Activated T-cell treated with anti-CD3 and anti-CD28 coated beads for 24 hours (primary cell): ENCODE measurements around the gene AUP1.

Experiments used
- DNase-seq: peaks from one replicate; pipeline ENCODE4 v3.0.0-alpha.2; 2020; ENCODE audit warnings: low read depth

The AUP1 gene

GRCh38 chr2:74556831-74557370 is 27.4 kb upstream of the AUP1 start:
- DNase-seq, result no peak

- no peak for DNase-seq
These were observed 26.7 kb upstream of the AUP1 start for GRCh38 chr2:74556159-74556558.

GRCh38 chr2:74555610-74556103 is 26.2 kb upstream of the AUP1 start:
- DNase-seq, result no peak

- peak; percentile 23 for DNase-seq
These were observed 25.5 kb upstream of the AUP1 start for GRCh38 chr2:74554820-74555531.

GRCh38 chr2:74553892-74554819 is 24.6 kb upstream of the AUP1 start, which contains the start of the genes DOK1 and LOXL3:
Gene DOK1, plus strand, starts transcription at chr2:74554720. Its CDS starts 35 bp downstream, at chr2:74554755.
Gene LOXL3, minus strand, starts transcription at chr2:74553942. Its CDS starts 1,308 bp downstream, at chr2:74552634.
- DNase-seq, result peak; percentile 78

- no peak for DNase-seq
These were observed 23.7 kb upstream of the AUP1 start for GRCh38 chr2:74552914-74553811.

- no peak for DNase-seq
These were observed 22.7 kb upstream of the AUP1 start for GRCh38 chr2:74551942-74552913.

GRCh38 chr2:74551530-74551929 is 22.0 kb upstream of the AUP1 start:
- DNase-seq, result no peak

- DNase-seq, result no peak
These were observed 20.7 kb upstream of the AUP1 start for GRCh38 chr2:74550231-74550630.

GRCh38 chr2:74548900-74549826 is 19.7 kb upstream of the AUP1 start:
- no peak for DNase-seq

- no peak for DNase-seq
These were observed 18.9 kb upstream of the AUP1 start for GRCh38 chr2:74548285-74548899.

- no peak for DNase-seq
These were observed 16.5 kb upstream of the AUP1 start for GRCh38 chr2:74546004-74546403.

- DNase-seq, result no peak
These were observed 15.1 kb upstream of the AUP1 start for GRCh38 chr2:74544634-74545033.

- no peak for DNase-seq
These were observed 13.5 kb upstream of the AUP1 start for GRCh38 chr2:74542978-74543377.

- DNase-seq, result no peak
These were observed 10.8 kb upstream of the AUP1 start for GRCh38 chr2:74540291-74540690.

- no peak for DNase-seq
These were observed 9.4 kb upstream of the AUP1 start for GRCh38 chr2:74538881-74539339.

GRCh38 chr2:74537140-74537539 is 7.6 kb upstream of the AUP1 start:
- no peak for DNase-seq

- no peak for DNase-seq
These were observed 6.9 kb upstream of the AUP1 start for GRCh38 chr2:74536166-74536950.
